ENCODE measurements around the gene OSTN.
"Not testable (repeated sequence)": the region's sequence is repeated elsewhere in the genome, so short reads cannot be mapped to it uniquely, and the experiment has no call there.

GRCh38 chr3:191275244-191275643 is 76.2 kb downstream of the OSTN start:
- TF ChIP-seq, protein P1, sequence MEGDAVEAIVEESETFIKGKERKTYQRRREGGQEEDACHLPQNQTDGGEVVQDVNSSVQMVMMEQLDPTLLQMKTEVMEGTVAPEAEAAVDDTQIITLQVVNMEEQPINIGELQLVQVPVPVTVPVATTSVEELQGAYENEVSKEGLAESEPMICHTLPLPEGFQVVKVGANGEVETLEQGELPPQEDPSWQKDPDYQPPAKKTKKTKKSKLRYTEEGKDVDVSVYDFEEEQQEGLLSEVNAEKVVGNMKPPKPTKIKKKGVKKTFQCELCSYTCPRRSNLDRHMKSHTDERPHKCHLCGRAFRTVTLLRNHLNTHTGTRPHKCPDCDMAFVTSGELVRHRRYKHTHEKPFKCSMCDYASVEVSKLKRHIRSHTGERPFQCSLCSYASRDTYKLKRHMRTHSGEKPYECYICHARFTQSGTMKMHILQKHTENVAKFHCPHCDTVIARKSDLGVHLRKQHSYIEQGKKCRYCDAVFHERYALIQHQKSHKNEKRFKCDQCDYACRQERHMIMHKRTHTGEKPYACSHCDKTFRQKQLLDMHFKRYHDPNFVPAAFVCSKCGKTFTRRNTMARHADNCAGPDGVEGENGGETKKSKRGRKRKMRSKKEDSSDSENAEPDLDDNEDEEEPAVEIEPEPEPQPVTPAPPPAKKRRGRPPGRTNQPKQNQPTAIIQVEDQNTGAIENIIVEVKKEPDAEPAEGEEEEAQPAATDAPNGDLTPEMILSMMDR (IDR thresholded peaks at IDR 0.05; ENCODE audit: extremely low read depth in 1 of 2, insufficient read depth in 1 of 2, low read depth in 1 of 2, low read length in 2 of 2): not testable (repeated sequence)
- TF ChIP-seq EZH2 (IDR thresholded peaks at IDR 0.05; ENCODE audit: borderline replicate concordance, low read depth, low read length, severe bottlenecking); POLR2A (IDR thresholded peaks at IDR 0.05; ENCODE audit: low read depth, low read length); MYC (IDR thresholded peaks at IDR 0.05; ENCODE audit: low read depth, low read length); POLR2AphosphoS5 (IDR thresholded peaks at IDR 0.05; ENCODE audit: insufficient read depth, low read depth, low read length): not testable (repeated sequence)

Data from endothelial cell of umbilical vein (primary cell).